Measurements from ENCODE around the gene SPATA7. TPM values are rescaled to one million over a fixed set of nuclear protein-coding genes. Genes with fewer than 3 reads are reported as not detected.
A peak's percentile ranks its signal among the peaks of the same experiment; 100 is the strongest.

The SPATA7 gene
- polyA plus RNA-seq, 2 of the 4 experiments (the other 2 are of a cell fraction): 4.5 to 11.2 TPM

- WGBS (ENCODE audit: missing lambda C conversion rate): 80% methylated on average over 7 of the region's 7 CpGs
- no peaks in the 10 kb centered on the region for H3K4me1 ChIP-seq
- FAIRE-seq (no peak), DNase-seq (ENCODE audit: low read depth in 1 of 2, low spot score in 1 of 2) (no peak), ATAC-seq (no peak)
- ChIA-PET POLR2A (no interaction called here), CTCF (interaction anchor here (1.6 kb wide), 1 partner anchor 287 kb away, joined by 4 read pairs; no protein-coding TSS in a partner anchor)
- no peak overlapping the region for H3K27ac ChIP-seq
- H3K9me3 ChIP-seq: no peaks in the 10 kb centered on the region
- no peak for TF ChIP-seq JUNB (IDR thresholded peaks at IDR 0.05)
- H3K4me2 ChIP-seq: no peak overlapping the region
- H3K4me3 ChIP-seq: no peak overlapping the region
These were observed 90.8 kb downstream of the SPATA7 start for GRCh38 chr14:88476214-88476774.

- DNase-seq (ENCODE audit: low read depth in 1 of 2, low spot score in 1 of 2) (no peak), ATAC-seq (no peak), FAIRE-seq (no peak)
- Histone ChIP-seq H3K4me3 (no peak overlapping the region), H3K4me2 (no peak overlapping the region), H3K9me3 (no peaks in the 10 kb centered on the region), H3K4me1 (no peaks in the 10 kb centered on the region), H3K27ac (no peak overlapping the region)
- TF ChIP-seq CHD2 (IDR thresholded peaks at IDR 0.05; ENCODE audit: low read length, partially characterized antibody) (no peak), HEYL (CRISPR knock-in tag; IDR thresholded peaks at IDR 0.05) (no peak), REST (IDR thresholded peaks at IDR 0.05) (no peak), POLR2A (IDR thresholded peaks at IDR 0.05; ENCODE audit: low read length) (no peak), FOSL2 (IDR thresholded peaks at IDR 0.05) (no peak), FOSL2 (CRISPR knock-in tag; IDR thresholded peaks at IDR 0.05) (no peak), POLR2AphosphoS2 (conservative IDR thresholded peaks at IDR 0.05; ENCODE audit: low read length) (no peak), RARB (CRISPR knock-in tag; IDR thresholded peaks at IDR 0.05) (no peak), JUNB (IDR thresholded peaks at IDR 0.05) (no peak), ESRRA (IDR thresholded peaks at IDR 0.05; ENCODE audit: borderline replicate concordance, low read length) (no peak), RCOR1 (IDR thresholded peaks at IDR 0.05; ENCODE audit: low read depth, low read length) (no peak), CHD4 (IDR thresholded peaks at IDR 0.05; ENCODE audit: borderline replicate concordance) (no peak), GATA3 (IDR thresholded peaks at IDR 0.05; ENCODE audit: borderline replicate concordance) (no peak)
- ChIA-PET CTCF (no interaction called here), POLR2A (no interaction called here)
- 94% methylated on average over 2 of the region's 2 CpGs for WGBS (ENCODE audit: missing lambda C conversion rate)
These were observed 91.4 kb downstream of the SPATA7 start for GRCh38 chr14:88476825-88477224.

GRCh38 chr14:88477513-88478250, 92.2 kb downstream of the SPATA7 start:
- H3K4me1 ChIP-seq: no peaks in the 10 kb centered on the region
- H3K4me3 ChIP-seq: no peak overlapping the region
- ATAC-seq: 0 out of 6 replicates have a peak, but pooled peaks of 1 of the 2 experiments have one; percentile 13
- TF ChIP-seq REST (IDR thresholded peaks at IDR 0.05) (no peak), CHD4 (IDR thresholded peaks at IDR 0.05; ENCODE audit: borderline replicate concordance) (no peak), HOXA7 (CRISPR knock-in tag; IDR thresholded peaks at IDR 0.05) (no peak), NR3C1 (IDR thresholded peaks at IDR 0.05) (no peak), FOSB (CRISPR knock-in tag; IDR thresholded peaks at IDR 0.05) (no peak), CBX8 (IDR thresholded peaks at IDR 0.05) (no peak), ZFP36 (IDR thresholded peaks at IDR 0.05; ENCODE audit: borderline replicate concordance, partially characterized antibody) (no peak), RARB (CRISPR knock-in tag; IDR thresholded peaks at IDR 0.05) (no peak), HOXB13 (CRISPR knock-in tag; IDR thresholded peaks at IDR 0.05; ENCODE audit: low read depth) (no peak)
- FAIRE-seq: no peak
- H3K4me2 ChIP-seq: no peak overlapping the region
- 92% methylated on average over 6 of the region's 6 CpGs for WGBS (ENCODE audit: missing lambda C conversion rate)
- H3K9me3 ChIP-seq: no peaks in the 10 kb centered on the region
- H3K27ac ChIP-seq: no peak overlapping the region
- ChIA-PET POLR2A (no interaction called here), CTCF (interaction anchor here (0.9 kb wide), 1 partner anchor 16 kb away, joined by 4 read pairs; no protein-coding TSS in a partner anchor)
- no peak for DNase-seq (ENCODE audit: low read depth in 1 of 2, low spot score in 1 of 2)

Data from A549 (cell line).